ENCODE results near the gene SRD5A3.
"Not testable (repeated sequence)": the region's sequence is repeated elsewhere in the genome, so short reads cannot be mapped to it uniquely, and the experiment has no call there.

The SRD5A3 gene

DNA sequence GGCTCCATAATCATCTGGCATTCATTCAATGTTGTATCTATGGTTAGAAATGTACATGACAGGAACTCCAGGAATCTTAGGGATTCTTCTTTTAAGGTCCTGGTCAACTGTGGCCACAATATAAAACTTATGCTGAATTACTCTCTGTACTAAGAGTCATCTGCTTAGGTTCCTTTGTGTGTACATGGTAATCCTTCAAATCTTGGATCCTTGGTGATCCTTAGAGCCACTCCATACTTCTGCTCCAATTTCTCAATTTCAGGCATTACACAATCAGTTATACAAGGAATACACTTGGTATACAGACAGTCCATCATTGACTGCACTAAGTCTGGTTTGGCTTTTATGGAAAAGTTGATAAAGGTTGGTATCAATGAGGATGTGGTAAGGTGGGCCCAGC, 5.8 kb downstream of the SRD5A3 start:
- DNase-seq (ENCODE audit: low spot score), result no peak
- peaks cover 0 to 3% (median 0%) of the 10 kb centered on the region in 3 experiments for H3K27me3 ChIP-seq (ENCODE audit: control insufficient read depth in 3 of 3, insufficient read depth in 3 of 3, low read depth in 1 of 3, low read length in 3 of 3)
- H3K9ac ChIP-seq (ENCODE audit: low read depth, low read length, poor library complexity), result no peak overlapping the region
- H2BK120ac ChIP-seq (ENCODE audit: low read depth, low read length), result no peak overlapping the region
- H3K36me3 ChIP-seq (replicated peaks in 1 of 2; ENCODE audit: control insufficient read depth in 2 of 2, insufficient read depth in 2 of 2, low read length in 2 of 2), result peaks cover 0 to 35% of the 10 kb centered on the region in 2 donors
- no peak overlapping the region for H2AK5ac ChIP-seq (ENCODE audit: low read depth, low read length)
- peaks cover 0 to 11% of the 10 kb centered on the region in 2 donors for H3K9me3 ChIP-seq (replicated peaks in 1 of 2; ENCODE audit: control insufficient read depth in 2 of 2, insufficient read depth in 1 of 2, low read depth in 1 of 2, low read length in 2 of 2)
- H3K27ac ChIP-seq (replicated peaks; ENCODE audit: low read length), result no peak overlapping the region
- peaks cover 0 to 1% of the 10 kb centered on the region in 2 donors for H3K4me1 ChIP-seq (ENCODE audit: control insufficient read depth in 2 of 2, insufficient read depth in 1 of 2, low read depth in 1 of 2, low read length in 2 of 2)
- no peak overlapping the region for H3K14ac ChIP-seq (ENCODE audit: low read length)
- H3K4me2 ChIP-seq (ENCODE audit: insufficient read depth, low read length, poor library complexity, severe bottlenecking), result no peak overlapping the region
- H2BK12ac ChIP-seq (ENCODE audit: low read length), result no peak overlapping the region
- no peaks in the 10 kb centered on the region for H3K79me1 ChIP-seq (ENCODE audit: low read depth, low read length)
- no peak overlapping the region for H3K18ac ChIP-seq (ENCODE audit: low read length)
- no peak overlapping the region for H3K4me3 ChIP-seq (ENCODE audit: low read length in 2 of 2)
- H2AFZ ChIP-seq (ENCODE audit: low read length), result no peak overlapping the region
- no peak overlapping the region for H4K91ac ChIP-seq (ENCODE audit: low read depth, low read length, poor library complexity)
- H3K4ac ChIP-seq (ENCODE audit: low read length), result no peak overlapping the region
- no peak overlapping the region for H2BK5ac ChIP-seq (ENCODE audit: low read length)
- no peak overlapping the region for H2BK15ac ChIP-seq (ENCODE audit: low read length)
- H3K23ac ChIP-seq (ENCODE audit: low read depth, low read length, poor library complexity), result no peak overlapping the region
- H4K8ac ChIP-seq (ENCODE audit: low read depth, low read length), result no peak overlapping the region

DNA sequence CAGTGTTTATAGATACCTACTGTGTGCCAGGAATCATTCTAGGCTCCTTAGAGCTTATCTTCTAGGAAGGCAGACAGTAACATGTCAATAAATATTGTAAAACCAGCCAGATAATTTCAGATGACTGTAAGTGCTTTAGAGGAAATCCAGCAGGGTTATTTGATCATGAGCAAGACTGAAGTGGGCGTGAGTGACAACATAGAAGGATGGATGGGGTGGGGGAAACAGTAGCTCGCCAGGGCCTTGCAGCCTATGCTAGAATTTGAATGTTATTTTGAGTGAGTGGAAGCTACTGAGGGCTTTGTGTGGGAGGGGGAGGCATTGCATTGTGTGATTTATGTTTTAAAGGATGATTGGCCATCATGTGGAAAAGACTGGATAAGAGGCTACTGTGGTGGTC, 6.7 kb downstream of the SRD5A3 start:
- Histone ChIP-seq H3K23ac (ENCODE audit: low read depth, low read length, poor library complexity) (no peak overlapping the region), H2BK12ac (ENCODE audit: low read length) (no peak overlapping the region), H3K9me3 (replicated peaks in 1 of 2; ENCODE audit: control insufficient read depth in 2 of 2, insufficient read depth in 1 of 2, low read depth in 1 of 2, low read length in 2 of 2) (peaks cover 0 to 11% of the 10 kb centered on the region in 2 donors), H2BK15ac (ENCODE audit: low read length) (no peak overlapping the region), H3K36me3 (replicated peaks in 1 of 2; ENCODE audit: control insufficient read depth in 2 of 2, insufficient read depth in 2 of 2, low read length in 2 of 2) (peaks cover 0 to 35% of the 10 kb centered on the region in 2 donors), H3K79me1 (ENCODE audit: low read depth, low read length) (peaks cover 2% of the 10 kb centered on the region), H3K27ac (replicated peaks; ENCODE audit: low read length) (no peak overlapping the region), H3K4me2 (ENCODE audit: insufficient read depth, low read length, poor library complexity, severe bottlenecking) (no peak overlapping the region), H2AFZ (ENCODE audit: low read length) (no peak overlapping the region), H3K14ac (ENCODE audit: low read length) (no peak overlapping the region), H2AK5ac (ENCODE audit: low read depth, low read length) (no peak overlapping the region), H3K4me3 (ENCODE audit: low read length in 2 of 2) (no peak overlapping the region), H3K4me1 (ENCODE audit: control insufficient read depth in 2 of 2, insufficient read depth in 1 of 2, low read depth in 1 of 2, low read length in 2 of 2) (no peaks in the 10 kb centered on the region), H3K27me3 (ENCODE audit: control insufficient read depth in 3 of 3, insufficient read depth in 3 of 3, low read depth in 1 of 3, low read length in 3 of 3) (no peaks in the 10 kb centered on the region), H4K8ac (ENCODE audit: low read depth, low read length) (no peak overlapping the region), H2BK120ac (ENCODE audit: low read depth, low read length) (no peak overlapping the region), H3K4ac (ENCODE audit: low read length) (no peak overlapping the region), H2BK5ac (ENCODE audit: low read length) (no peak overlapping the region), H4K91ac (ENCODE audit: low read depth, low read length, poor library complexity) (no peak overlapping the region), H3K9ac (ENCODE audit: low read depth, low read length, poor library complexity) (no peak overlapping the region), H3K18ac (ENCODE audit: low read length) (no peak overlapping the region)
- DNase-seq (ENCODE audit: low spot score), result no peak
- no CpG with 5 or more reads among the region's 2 CpGs for WGBS, 2 donors (ENCODE audit: extremely low coverage in 2 of 2, insufficient read length in 2 of 2, insufficient replicate concordance in 1 of 2)

DNA sequence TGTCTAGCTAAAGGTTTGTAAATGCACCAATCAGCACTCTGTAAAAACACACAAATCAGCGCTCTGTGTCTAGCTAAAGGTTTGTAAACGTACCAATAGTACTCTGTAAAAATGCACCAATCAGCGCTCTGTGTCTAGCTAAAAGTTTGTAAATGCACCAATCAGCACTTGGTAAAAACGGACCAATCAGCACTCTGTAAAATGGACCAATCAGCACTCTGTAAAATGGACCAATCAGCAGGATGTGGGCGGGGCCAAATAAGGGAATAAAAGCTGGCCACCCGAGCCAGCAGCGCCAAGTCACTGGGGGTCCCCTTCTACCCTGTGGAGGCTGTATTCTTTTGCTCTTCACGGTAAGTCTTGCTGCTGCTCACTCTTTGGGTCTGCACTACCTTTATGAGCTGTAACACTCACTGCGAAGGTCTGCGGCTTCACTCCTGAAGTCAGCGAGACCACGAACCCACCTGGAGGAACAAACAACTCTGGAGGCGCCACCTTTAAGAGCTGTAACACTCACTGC, 7.2 kb downstream of the SRD5A3 start:
- H2BK120ac ChIP-seq (ENCODE audit: low read depth, low read length); H3K14ac ChIP-seq (ENCODE audit: low read length); H3K4me2 ChIP-seq (ENCODE audit: insufficient read depth, low read length, poor library complexity, severe bottlenecking); H4K91ac ChIP-seq (ENCODE audit: low read depth, low read length, poor library complexity); H3K27ac ChIP-seq (replicated peaks; ENCODE audit: low read length); H2BK5ac ChIP-seq (ENCODE audit: low read length); H2BK12ac ChIP-seq (ENCODE audit: low read length); H3K4me3 ChIP-seq (ENCODE audit: low read length in 2 of 2); H3K18ac ChIP-seq (ENCODE audit: low read length); H2AFZ ChIP-seq (ENCODE audit: low read length); H2BK15ac ChIP-seq (ENCODE audit: low read length); H3K9ac ChIP-seq (ENCODE audit: low read depth, low read length, poor library complexity); H2AK5ac ChIP-seq (ENCODE audit: low read depth, low read length); H4K8ac ChIP-seq (ENCODE audit: low read depth, low read length); H3K4me1 ChIP-seq (ENCODE audit: control insufficient read depth in 2 of 2, insufficient read depth in 1 of 2, low read depth in 1 of 2, low read length in 2 of 2); H3K4ac ChIP-seq (ENCODE audit: low read length); H3K23ac ChIP-seq (ENCODE audit: low read depth, low read length, poor library complexity); DNase-seq (ENCODE audit: low spot score); H3K79me1 ChIP-seq (ENCODE audit: low read depth, low read length); H3K27me3 ChIP-seq (ENCODE audit: control insufficient read depth in 3 of 3, insufficient read depth in 3 of 3, low read depth in 1 of 3, low read length in 3 of 3): not testable (repeated sequence)
- Histone ChIP-seq H3K9me3 (replicated peaks in 1 of 2; ENCODE audit: control insufficient read depth in 2 of 2, insufficient read depth in 1 of 2, low read depth in 1 of 2, low read length in 2 of 2) (peaks cover 0 to 11% of the 10 kb centered on the region in 2 donors), H3K36me3 (replicated peaks in 1 of 2; ENCODE audit: control insufficient read depth in 2 of 2, insufficient read depth in 2 of 2, low read length in 2 of 2) (peaks cover 0 to 35% of the 10 kb centered on the region in 2 donors)
- WGBS, 2 donors (ENCODE audit: extremely low coverage in 2 of 2, insufficient read length in 2 of 2, insufficient replicate concordance in 1 of 2), result no CpG with 5 or more reads among the region's 13 CpGs

DNA sequence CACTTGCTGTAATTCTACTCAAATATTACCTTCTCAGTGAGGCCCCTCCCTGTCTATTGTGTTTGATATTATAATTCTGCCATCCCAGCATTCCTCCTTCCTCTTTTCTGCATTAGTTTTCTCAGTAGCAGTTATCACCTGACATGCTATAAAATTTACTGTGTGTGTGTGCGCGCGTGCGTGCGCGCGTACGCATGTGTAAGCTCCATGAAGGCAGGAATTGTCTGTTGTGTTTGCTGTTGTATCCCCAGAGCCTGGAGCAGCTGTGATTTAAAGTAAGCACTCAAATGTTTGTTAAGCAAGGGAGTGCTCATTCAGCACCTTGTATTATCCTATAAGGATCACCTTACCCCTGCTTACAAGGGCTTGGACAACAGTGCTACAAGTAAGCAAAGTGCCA, 8.6 kb downstream of the SRD5A3 start:
- Histone ChIP-seq H2BK120ac (ENCODE audit: low read depth, low read length) (no peak overlapping the region), H3K9me3 (replicated peaks in 1 of 2; ENCODE audit: control insufficient read depth in 2 of 2, insufficient read depth in 1 of 2, low read depth in 1 of 2, low read length in 2 of 2) (peaks cover 0 to 11% of the 10 kb centered on the region in 2 donors), H2BK12ac (ENCODE audit: low read length) (no peak overlapping the region), H3K4me1 (ENCODE audit: control insufficient read depth in 2 of 2, insufficient read depth in 1 of 2, low read depth in 1 of 2, low read length in 2 of 2) (no peaks in the 10 kb centered on the region), H3K36me3 (replicated peaks in 1 of 2; ENCODE audit: control insufficient read depth in 2 of 2, insufficient read depth in 2 of 2, low read length in 2 of 2) (peaks cover 0 to 40% of the 10 kb centered on the region in 2 donors), H2BK15ac (ENCODE audit: low read length) (no peak overlapping the region), H2BK5ac (ENCODE audit: low read length) (no peak overlapping the region), H3K14ac (ENCODE audit: low read length) (no peak overlapping the region), H2AK5ac (ENCODE audit: low read depth, low read length) (no peak overlapping the region), H3K27me3 (ENCODE audit: control insufficient read depth in 3 of 3, insufficient read depth in 3 of 3, low read depth in 1 of 3, low read length in 3 of 3) (no peaks in the 10 kb centered on the region), H4K91ac (ENCODE audit: low read depth, low read length, poor library complexity) (no peak overlapping the region), H3K27ac (replicated peaks; ENCODE audit: low read length) (no peak overlapping the region), H3K79me1 (ENCODE audit: low read depth, low read length) (peaks cover 2% of the 10 kb centered on the region), H3K4me3 (ENCODE audit: low read length in 2 of 2) (no peak overlapping the region), H3K9ac (ENCODE audit: low read depth, low read length, poor library complexity) (no peak overlapping the region), H4K8ac (ENCODE audit: low read depth, low read length) (no peak overlapping the region), H3K23ac (ENCODE audit: low read depth, low read length, poor library complexity) (no peak overlapping the region), H3K4ac (ENCODE audit: low read length) (no peak overlapping the region), H3K4me2 (ENCODE audit: insufficient read depth, low read length, poor library complexity, severe bottlenecking) (no peak overlapping the region), H2AFZ (ENCODE audit: low read length) (no peak overlapping the region), H3K18ac (ENCODE audit: low read length) (no peak overlapping the region)
- no peak for DNase-seq (ENCODE audit: low spot score)
- WGBS, 2 donors (ENCODE audit: extremely low coverage in 2 of 2, insufficient read length in 2 of 2, insufficient replicate concordance in 1 of 2), result no CpG with 5 or more reads among the region's 8 CpGs

All from neuronal stem cell (in vitro differentiated cells).